ENCODE data around the gene VSIG8.

- TF ChIP-seq CTCF (IDR thresholded peaks at IDR 0.05; ENCODE audit: extremely low read depth in 1 of 2, insufficient read depth in 1 of 2, low read depth in 1 of 2, low read length in 2 of 2) = no peak
- TF ChIP-seq POLR2A (IDR thresholded peaks at IDR 0.05; ENCODE audit: low read depth, low read length) = no peak
These were observed 30.5 kb upstream of the VSIG8 start for GRCh38 chr1:159892944-159893343.
